HepG2 (cell line): ENCODE measurements around the gene LLGL2. TPM values are rescaled to one million over a fixed set of nuclear protein-coding genes. Genes with fewer than 3 reads are reported as not detected.

ENCODE experiments used
- CBX5 ChIP-seq: sonication (generic); formaldehyde crosslinking; IDR thresholded peaks from 2 replicates; pipeline ENCODE4 v1.4.0; 2020; ENCODE audit warnings: missing genetic modification reagents, borderline replicate concordance
- EED ChIP-seq: sonication (generic); formaldehyde crosslinking; IDR thresholded peaks from 2 replicates; pipeline ENCODE4 v1.5.0; 2020; ENCODE audit warnings: mild to moderate bottlenecking, missing genetic modification reagents
- FOXK2 ChIP-seq: fragments of 450-650 bp; IDR thresholded peaks from 2 replicates; pipeline ENCODE4 v1.6.1; 2016
- FOXM1 ChIP-seq: sonication (generic); formaldehyde crosslinking; IDR thresholded peaks from 2 replicates; pipeline ENCODE4 v1.5.0; 2020; ENCODE audit warnings: missing genetic modification reagents
- GATAD2A ChIP-seq: IDR thresholded peaks from 2 replicates; pipeline ENCODE4 v1.6.1; 2016
- HHEX ChIP-seq: IDR thresholded peaks from 2 replicates; pipeline ENCODE4 v1.6.1; 2016; ENCODE audit warnings: control low read depth
- HIVEP1 ChIP-seq: sonication (generic); formaldehyde crosslinking; IDR thresholded peaks from 2 replicates; pipeline ENCODE4 v1.4.0; 2020; ENCODE audit warnings: mild to moderate bottlenecking, missing genetic modification reagents
- HNRNPUL1 ChIP-seq: fragments of 200-400 bp; formaldehyde crosslinking; IDR thresholded peaks from 2 replicates; pipeline ENCODE4 v1.6.1; 2017; ENCODE audit warnings: low read depth, mild to moderate bottlenecking, low read length, moderate library complexity
- KAT8 ChIP-seq: IDR thresholded peaks from 2 replicates; pipeline ENCODE4 v1.6.1; 2016; ENCODE audit warnings: missing genetic modification reagents, missing compliant biosample characterization
- NFE2L2 ChIP-seq: fragments of 150-350 bp; IDR thresholded peaks from 2 replicates; pipeline ENCODE4 v1.6.1; 2014; ENCODE audit warnings: low read length
- NFIB ChIP-seq: sonication (generic); formaldehyde crosslinking; IDR thresholded peaks from 2 replicates; pipeline ENCODE4 v1.9.0; 2021; ENCODE audit warnings: missing genetic modification reagents, mild to moderate bottlenecking, borderline replicate concordance
- SRY ChIP-seq: sonication (generic); formaldehyde crosslinking; IDR thresholded peaks from 2 replicates; pipeline ENCODE4 v1.8.0; 2022; ENCODE audit warnings: mild to moderate bottlenecking, missing genetic modification reagents
- SYNCRIP ChIP-seq: fragments of 200-400 bp; formaldehyde crosslinking; IDR thresholded peaks from 2 replicates; pipeline ENCODE4 v1.6.1; 2018; ENCODE audit warnings: mild to moderate bottlenecking, low read depth, low read length; ENCODE audit not compliant: insufficient read depth
- TBP ChIP-seq: sonication (generic); formaldehyde crosslinking; IDR thresholded peaks from 2 replicates; pipeline ENCODE4 v1.5.0; 2020; ENCODE audit warnings: missing genetic modification reagents
- TSC22D2 ChIP-seq: sonication (generic); formaldehyde crosslinking; IDR thresholded peaks from 2 replicates; pipeline ENCODE4 v1.5.1; 2020; ENCODE audit warnings: missing genetic modification reagents, mild to moderate bottlenecking, borderline replicate concordance
- ZBTB20 ChIP-seq: sonication (generic); formaldehyde crosslinking; IDR thresholded peaks from 2 replicates; pipeline ENCODE4 v1.8.1; 2023; ENCODE audit warnings: missing genetic modification reagents, low read depth, mild to moderate bottlenecking, borderline replicate concordance
- ZBTB7A ChIP-seq: sonication (generic); formaldehyde crosslinking; IDR thresholded peaks from 2 replicates; pipeline ENCODE4 v1.8.0; 2022; ENCODE audit warnings: mild to moderate bottlenecking, missing genetic modification reagents
- ZFP62 ChIP-seq: sonication (generic); formaldehyde crosslinking; IDR thresholded peaks from 2 replicates; pipeline ENCODE4 v1.4.0; 2020; ENCODE audit warnings: missing genetic modification reagents
- ZKSCAN1 ChIP-seq: fragments of 150-350 bp; IDR thresholded peaks from 2 replicates; pipeline ENCODE4 v1.6.1; 2014; ENCODE audit warnings: low read length
- ZNF138 ChIP-seq: sonication (generic); formaldehyde crosslinking; IDR thresholded peaks from 2 replicates; pipeline ENCODE4 v1.5.0; 2020; ENCODE audit warnings: mild to moderate bottlenecking, low read depth, missing genetic modification reagents
- ZNF484 ChIP-seq: sonication (generic); formaldehyde crosslinking; IDR thresholded peaks from 2 replicates; pipeline ENCODE4 v1.5.1; 2020; ENCODE audit warnings: mild to moderate bottlenecking, low read depth, missing genetic modification reagents, borderline replicate concordance
- ZNF552 ChIP-seq: sonication (generic); formaldehyde crosslinking; IDR thresholded peaks from 2 replicates; pipeline ENCODE4 v1.9.0; 2022; ENCODE audit warnings: missing genetic modification reagents, mild to moderate bottlenecking, borderline replicate concordance
- ZNF605 ChIP-seq: sonication (generic); formaldehyde crosslinking; IDR thresholded peaks from 2 replicates; pipeline ENCODE4 v1.8.0; 2022; ENCODE audit warnings: mild to moderate bottlenecking, missing genetic modification reagents
- polyA plus RNA-seq, 8 experiments: library from polyadenylated mRNA; depleted of rRNA in 3 of 8; stranded (reverse) in 7 of 8; unstranded in 1 of 8; fragments of >200 nt; fragmentation: Illumina TruSeq in 4 of 8; extraction: Trizol in 4 of 8; gene quantifications; 2 replicates each; pipeline versions ENCODE4 v1.2.1 to v1.2.3, GENCODE V29; 2011 to 2016; ENCODE audit warnings: low read depth in 4 of 8, missing spikeins in 1 of 8, mixed read lengths in 1 of 8; ENCODE audit not compliant: insufficient read depth in 1 of 8
- total RNA-seq, 5 experiments: library from RNA; depleted of rRNA; stranded (reverse); fragments of >200 nt; fragmentation: Illumina TruSeq; extraction: Trizol; gene quantifications; 2 replicates each; pipeline ENCODE4 v1.2.3, GENCODE V29; 2016; ENCODE audit warnings: low read depth in 1 of 5
- TF ChIP-seq, protein P1 (sequence below), 2 experiments: sonication (generic) in 1 of 2; formaldehyde crosslinking in 1 of 2; IDR thresholded peaks; 2 replicates each; pipeline versions ENCODE4 v1.4.0 to v1.6.1; 2018 to 2020; ENCODE audit warnings: missing genetic modification reagents in 2 of 2, borderline replicate concordance in 1 of 2, low read depth in 1 of 2, mild to moderate bottlenecking in 1 of 2, missing biosample characterization in 1 of 2
- TF ChIP-seq, protein P2 (sequence below): sonication (generic); formaldehyde crosslinking; IDR thresholded peaks from 2 replicates; pipeline ENCODE4 v1.4.0; 2020; ENCODE audit warnings: missing genetic modification reagents; ENCODE audit errors: not compliant biosample characterization
- TF ChIP-seq, protein P3 (sequence below): sonication (generic); formaldehyde crosslinking; IDR thresholded peaks from 2 replicates; pipeline ENCODE4 v1.5.0; 2020; ENCODE audit warnings: mild to moderate bottlenecking, missing genetic modification reagents

The LLGL2 gene
- total and polyA plus RNA-seq, 2 of the 13 experiments (the other 11 are each of a cell fraction or from before 2014, with no cell fraction given): 83.0 to 86.7 TPM

DNA sequence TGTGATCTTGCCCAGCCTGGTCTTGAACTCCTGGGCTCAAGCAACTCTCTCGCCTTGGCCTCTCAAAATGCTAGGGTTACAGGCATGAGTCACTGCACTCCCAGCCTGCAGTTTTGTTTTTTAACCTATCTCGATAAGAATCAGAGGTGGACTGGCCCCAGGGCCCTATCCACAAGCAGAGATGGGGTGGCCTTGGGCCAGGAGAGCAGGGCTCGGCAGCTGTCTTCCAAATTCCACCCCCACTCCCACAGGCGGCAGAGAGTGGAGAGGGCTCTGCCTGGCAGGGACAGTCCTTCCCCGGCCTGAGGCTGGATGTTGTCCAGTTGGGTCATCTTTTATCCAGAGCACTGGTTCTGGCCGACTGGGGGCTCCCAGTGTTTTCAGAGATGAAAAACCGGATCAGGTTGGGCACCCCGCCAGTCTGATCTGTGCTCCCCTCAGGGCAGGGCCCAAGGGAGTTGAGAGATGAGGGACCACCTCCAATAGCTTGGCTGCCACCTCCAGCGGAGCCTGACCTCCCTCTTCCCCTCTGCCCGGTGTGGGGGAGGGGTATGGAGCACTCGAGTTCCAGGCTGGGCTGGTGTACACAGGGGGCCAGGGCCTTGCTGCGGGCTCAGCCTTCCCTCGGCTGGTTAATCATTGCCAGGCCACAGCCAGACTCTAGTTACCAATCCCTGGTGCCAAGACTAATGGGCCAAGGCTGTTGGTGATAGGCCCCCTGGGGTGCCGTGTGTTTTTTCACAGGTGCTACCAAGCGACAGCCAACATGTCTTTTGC, 31.8 kb downstream of the LLGL2 start (continued):
- TF ChIP-seq, protein P1, sequence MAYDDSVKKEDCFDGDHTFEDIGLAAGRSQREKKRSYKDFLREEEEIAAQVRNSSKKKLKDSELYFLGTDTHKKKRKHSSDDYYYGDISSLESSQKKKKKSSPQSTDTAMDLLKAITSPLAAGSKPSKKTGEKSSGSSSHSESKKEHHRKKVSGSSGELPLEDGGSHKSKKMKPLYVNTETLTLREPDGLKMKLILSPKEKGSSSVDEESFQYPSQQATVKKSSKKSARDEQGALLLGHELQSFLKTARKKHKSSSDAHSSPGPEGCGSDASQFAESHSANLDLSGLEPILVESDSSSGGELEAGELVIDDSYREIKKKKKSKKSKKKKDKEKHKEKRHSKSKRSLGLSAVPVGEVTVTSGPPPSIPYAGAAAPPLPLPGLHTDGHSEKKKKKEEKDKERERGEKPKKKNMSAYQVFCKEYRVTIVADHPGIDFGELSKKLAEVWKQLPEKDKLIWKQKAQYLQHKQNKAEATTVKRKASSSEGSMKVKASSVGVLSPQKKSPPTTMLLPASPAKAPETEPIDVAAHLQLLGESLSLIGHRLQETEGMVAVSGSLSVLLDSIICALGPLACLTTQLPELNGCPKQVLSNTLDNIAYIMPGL (CRISPR knock-in tag; IDR thresholded peaks at IDR 0.05; ENCODE audit: borderline replicate concordance in 1 of 2, low read depth in 1 of 2): peak; percentile 39 to 92; a peak in 3 of 4 replicates
- TF ChIP-seq SYNCRIP (no peak), KAT8 (CRISPR knock-in tag) (peak; percentile 81; the same call in 1 of the 2 replicates), HNRNPUL1 (no peak; the same call in 1 of the 2 replicates), FOXK2 (peak; percentile 79), NFE2L2 (no peak), ZBTB7A (CRISPR knock-in tag) (peak; percentile 43; the same call in 1 of the 2 replicates), SRY (no peak), EED (CRISPR knock-in tag) (0 out of 2 replicates have a peak, but pooled peaks have one; percentile 9), CBX5 (CRISPR knock-in tag) (no peak; the same call in 1 of the 2 replicates), ZNF484 (CRISPR knock-in tag) (no peak), ZNF605 (CRISPR knock-in tag) (peak; percentile 94), ZFP62 (CRISPR knock-in tag) (no peak), NFIB (CRISPR knock-in tag) (no peak), GATAD2A (peak; percentile 95), HIVEP1 (peak; percentile 65; the same call in 1 of the 2 replicates), ZKSCAN1 (no peak), TSC22D2 (CRISPR knock-in tag) (peak; percentile 62), ZBTB20 (CRISPR knock-in tag) (no peak; the same call in 1 of the 2 replicates), TBP (CRISPR knock-in tag) (no peak), ZNF552 (CRISPR knock-in tag) (peak; percentile 87; the same call in 1 of the 2 replicates), ZNF138 (no peak), FOXM1 (CRISPR knock-in tag) (no peak), HHEX (CRISPR knock-in tag) (0 out of 2 replicates have a peak, but pooled peaks have one; percentile 11)
- TF ChIP-seq, protein P2, sequence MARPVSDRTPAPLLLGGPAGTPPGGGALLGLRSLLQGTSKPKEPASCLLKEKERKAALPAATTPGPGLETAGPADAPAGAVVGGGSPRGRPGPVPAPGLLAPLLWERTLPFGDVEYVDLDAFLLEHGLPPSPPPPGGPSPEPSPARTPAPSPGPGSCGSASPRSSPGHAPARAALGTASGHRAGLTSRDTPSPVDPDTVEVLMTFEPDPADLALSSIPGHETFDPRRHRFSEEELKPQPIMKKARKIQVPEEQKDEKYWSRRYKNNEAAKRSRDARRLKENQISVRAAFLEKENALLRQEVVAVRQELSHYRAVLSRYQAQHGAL (CRISPR knock-in tag): no peak
- TF ChIP-seq, protein P3, sequence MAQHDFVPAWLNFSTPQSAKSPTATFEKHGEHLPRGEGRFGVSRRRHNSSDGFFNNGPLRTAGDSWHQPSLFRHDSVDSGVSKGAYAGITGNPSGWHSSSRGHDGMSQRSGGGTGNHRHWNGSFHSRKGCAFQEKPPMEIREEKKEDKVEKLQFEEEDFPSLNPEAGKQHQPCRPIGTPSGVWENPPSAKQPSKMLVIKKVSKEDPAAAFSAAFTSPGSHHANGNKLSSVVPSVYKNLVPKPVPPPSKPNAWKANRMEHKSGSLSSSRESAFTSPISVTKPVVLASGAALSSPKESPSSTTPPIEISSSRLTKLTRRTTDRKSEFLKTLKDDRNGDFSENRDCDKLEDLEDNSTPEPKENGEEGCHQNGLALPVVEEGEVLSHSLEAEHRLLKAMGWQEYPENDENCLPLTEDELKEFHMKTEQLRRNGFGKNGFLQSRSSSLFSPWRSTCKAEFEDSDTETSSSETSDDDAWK (CRISPR knock-in tag): no peak
